SK-N-SH (cell line): ENCODE measurements around the gene SVOP. TPM values are rescaled to one million over a fixed set of nuclear protein-coding genes. Genes with fewer than 3 reads are reported as not detected.

ENCODE experiments used
- CTCF ChIA-PET: fragments of 300-600, 350-600 bp; formaldehyde crosslinking; extraction: SDS; loops from one replicate; lab custom pipeline; 2021; lab: Yijun Ruan, JAX
- POLR2A ChIA-PET: fragments of 350-600 bp; sonication (Branson Sonifier 250); formaldehyde crosslinking; extraction: SDS; loops from one replicate; lab custom pipeline; 2020; ENCODE audit warnings: antibody characterized with exemption, inconsistent platforms; lab: Yijun Ruan, JAX
- DNase-seq: peaks from one replicate; pipeline ENCODE4 v3.0.0; 2012
- H2AFZ ChIP-seq: fragments of 200-600 bp; sonication (generic); 2 replicates; pipeline ENCODE4 v1.8.1; 2016; ENCODE audit warnings: antibody characterized with exemption, mild to moderate bottlenecking, low read depth
- H3F3A ChIP-seq: fragments of 200-600 bp; sonication (generic); replicated peaks from 2 replicates; pipeline ENCODE3; 2016; ENCODE audit warnings: antibody characterized with exemption, mild to moderate bottlenecking; ENCODE audit not compliant: insufficient read depth
- H3K27ac ChIP-seq, 2 experiments: fragments of 200-500 bp in 1 of 2; fragments of 200-600 bp in 1 of 2; sonication (Bioruptor generic) in 1 of 2; sonication (generic), shearing (Covaris generic) in 1 of 2; 2 replicates each; pipeline versions ENCODE4 v1.5.1 to v1.6.1; 2014 to 2016; ENCODE audit warnings: low read depth in 2 of 2, inconsistent platforms in 1 of 2, low read length in 1 of 2, mild to moderate bottlenecking in 1 of 2, mixed read lengths in 1 of 2
- H3K27me3 ChIP-seq: fragments of 200-600 bp; sonication (generic), shearing (Covaris generic); 2 replicates; pipeline ENCODE4 v1.6.1; 2016; ENCODE audit warnings: mixed run types; ENCODE audit not compliant: insufficient read depth
- H3K36me3 ChIP-seq, 2 experiments: fragments of 200-500 bp in 1 of 2; fragments of 200-600 bp in 1 of 2; sonication (Bioruptor generic) in 1 of 2; sonication (generic) in 1 of 2; replicated peaks in 1 of 2; 2 replicates each; pipeline versions ENCODE3 to v1.5.1; 2014 to 2016; ENCODE audit warnings: low read length in 1 of 2, mild to moderate bottlenecking in 1 of 2; ENCODE audit not compliant: insufficient read depth in 2 of 2, control insufficient read depth in 1 of 2
- H3K4me1 ChIP-seq, 2 experiments: fragments of 200-500 bp in 1 of 2; fragments of 200-600 bp in 1 of 2; sonication (Bioruptor generic) in 1 of 2; sonication (generic), shearing (Covaris generic) in 1 of 2; 2 replicates each; pipeline versions ENCODE4 v1.5.1 to v1.6.1; 2014 to 2016; ENCODE audit warnings: low read depth in 1 of 2, low read length in 1 of 2, mixed run types in 1 of 2; ENCODE audit not compliant: insufficient read depth in 2 of 2, control insufficient read depth in 1 of 2
- H3K4me2 ChIP-seq: fragments of 200-600 bp; sonication (generic), shearing (Covaris generic); 2 replicates; pipeline ENCODE4 v1.6.1; 2017; ENCODE audit warnings: mixed run types
- H3K4me3 ChIP-seq, 2 experiments: fragments of 200-500 bp in 1 of 2; fragments of 200-600 bp in 1 of 2; sonication (Bioruptor generic) in 1 of 2; sonication (generic), shearing (Covaris generic) in 1 of 2; 2 replicates each; pipeline versions ENCODE4 v1.5.1 to v1.8.1; 2014 to 2016; ENCODE audit warnings: low read depth in 2 of 2, inconsistent platforms in 1 of 2, low read length in 1 of 2, mild to moderate bottlenecking in 1 of 2, mixed read lengths in 1 of 2, moderate library complexity in 1 of 2
- H3K79me2 ChIP-seq: fragments of 200-600 bp; sonication (generic); 2 replicates; pipeline ENCODE4 v1.8.1; 2017; ENCODE audit warnings: mild to moderate bottlenecking; ENCODE audit not compliant: insufficient read depth
- H3K9ac ChIP-seq: fragments of 200-600 bp; sonication (generic); 2 replicates; pipeline ENCODE4 v1.6.1; 2017; ENCODE audit warnings: mixed run types
- H3K9me2 ChIP-seq: fragments of 200-600 bp; sonication (generic); 2 replicates; pipeline ENCODE4 v1.6.1; 2017; ENCODE audit warnings: mixed run types
- H3K9me3 ChIP-seq: fragments of 200-600 bp; sonication (generic); 2 replicates; pipeline ENCODE4 v1.6.1; 2017; ENCODE audit warnings: mixed run types, mild to moderate bottlenecking, moderate library complexity
- H4K20me1 ChIP-seq: fragments of 200-600 bp; sonication (generic); 2 replicates; pipeline ENCODE4 v1.6.1; 2017; ENCODE audit warnings: mild to moderate bottlenecking, mixed run types; ENCODE audit not compliant: insufficient read depth
- ELF1 ChIP-seq: IDR thresholded peaks from 2 replicates; pipeline ENCODE4 v1.4.0; 2012
- EZH2phosphoT487 ChIP-seq: fragments of 200-600 bp; sonication (generic); IDR thresholded peaks from 2 replicates; pipeline ENCODE4 v1.6.1; 2017; ENCODE audit warnings: low read depth, mixed run types, mild to moderate bottlenecking, antibody characterized with exemption, moderate library complexity, borderline replicate concordance
- FOXM1 ChIP-seq: IDR thresholded peaks from 2 replicates; pipeline ENCODE4 v1.4.0; 2012; ENCODE audit warnings: low read depth, mild to moderate bottlenecking
- GATA2 ChIP-seq: sonication (generic); formaldehyde crosslinking; IDR thresholded peaks from 2 replicates; pipeline ENCODE4 v1.5.0; 2020; ENCODE audit warnings: mild to moderate bottlenecking, missing genetic modification reagents
- MEF2A ChIP-seq: IDR thresholded peaks from 2 replicates; pipeline ENCODE4 v1.4.0; 2012; ENCODE audit warnings: low read depth, borderline replicate concordance
- PBX3 ChIP-seq: IDR thresholded peaks from 2 replicates; pipeline ENCODE4; 2012
- POLR2AphosphoS5 ChIP-seq: IDR thresholded peaks from 2 replicates; pipeline ENCODE4 v1.6.1; 2012; ENCODE audit warnings: low read depth, low read length
- RAD21 ChIP-seq: IDR thresholded peaks from 2 replicates; pipeline ENCODE4 v1.6.1; 2012; ENCODE audit warnings: mild to moderate bottlenecking, low read length
- REST ChIP-seq: IDR thresholded peaks from 2 replicates; pipeline ENCODE4 v1.6.1; 2012; ENCODE audit warnings: mild to moderate bottlenecking, low read depth, low read length, moderate library complexity
- TAF1 ChIP-seq: IDR thresholded peaks from 2 replicates; pipeline ENCODE4 v1.6.1; 2012; ENCODE audit warnings: low read depth, mild to moderate bottlenecking, low read length, moderate library complexity, borderline replicate concordance
- USF2 ChIP-seq: fragments of 150-350 bp; IDR thresholded peaks from 2 replicates; pipeline ENCODE4 v1.6.1; 2017; ENCODE audit warnings: antibody characterized with exemption, low read length, low read depth, borderline replicate concordance
- ZBTB33 ChIP-seq: IDR thresholded peaks from 2 replicates; pipeline ENCODE4 v1.4.0; 2012; ENCODE audit warnings: low read depth, borderline replicate concordance
- WGBS: methylation state at CpG from one replicate; pipeline ENCODE4 v1.1.6; 2017; ENCODE audit warnings: low lambda C conversion rate; 5-methylcytosine and 5-hydroxymethylcytosine counted together
- polyA plus RNA-seq, 3 experiments: library from polyadenylated mRNA; depleted of rRNA; stranded (reverse); fragments of >200 nt; gene quantifications; 2 replicates each; pipeline ENCODE4 v1.2.3, GENCODE V29; 2012

Gene SVOP
- polyA plus RNA-seq, 1 of the 3 experiments (the other 2 are of a cell fraction), result 0.07 TPM

GRCh38 chr12:108896336-108896735, 124.5 kb downstream of the SVOP start:
- Histone ChIP-seq H3K4me1 (peaks cover 0 to 4% of the 10 kb centered on the region in 2 experiments; a peak in 1 of 4 replicates), H4K20me1 (no peaks in the 10 kb centered on the region), H3K27me3 (no peaks in the 10 kb centered on the region), H3K9me3 (no peaks in the 10 kb centered on the region), H3K36me3 (no peaks in the 10 kb centered on the region), H3K4me3 (no peak overlapping the region), H3K9ac (no peak overlapping the region), H3F3A (no peaks in the 10 kb centered on the region), H3K79me2 (no peaks in the 10 kb centered on the region), H3K9me2 (no peaks in the 10 kb centered on the region), H3K27ac (no peak overlapping the region), H2AFZ (no peak overlapping the region), H3K4me2 (no peak overlapping the region)
- DNase-seq, result no peak
- TF ChIP-seq GATA2 (CRISPR knock-in tag) (peak; percentile 55), EZH2phosphoT487 (no peak)
- POLR2A ChIA-PET, result no interaction called here
- CTCF ChIA-PET, result interaction anchor here (1.2 kb wide), 1 partner anchor 232 kb away, joined by 5 read pairs; no protein-coding TSS in a partner anchor
- 8% methylated on average over 8 of the region's 8 CpGs for WGBS

- H3K9me2 ChIP-seq, result no peaks in the 10 kb centered on the region
- no peak overlapping the region for H3K27ac ChIP-seq
- ChIA-PET POLR2A (no interaction called here), CTCF (no interaction called here)
- no peaks in the 10 kb centered on the region for H3K79me2 ChIP-seq
- no peak for DNase-seq
- H3K4me1 ChIP-seq, result peaks cover 0 to 4% of the 10 kb centered on the region in 2 experiments; a peak in 1 of 4 replicates
- no peak overlapping the region for H3K9ac ChIP-seq
- no peak overlapping the region for H3K4me2 ChIP-seq
- no peaks in the 10 kb centered on the region for H3K36me3 ChIP-seq
- no peaks in the 10 kb centered on the region for H3K9me3 ChIP-seq
- H3F3A ChIP-seq, result no peaks in the 10 kb centered on the region
- no peaks in the 10 kb centered on the region for H3K27me3 ChIP-seq
- no peak overlapping the region for H2AFZ ChIP-seq
- WGBS, result 58% methylated on average over 5 of the region's 5 CpGs
- H3K4me3 ChIP-seq, result no peak overlapping the region
- no peak for TF ChIP-seq TAF1
- no peaks in the 10 kb centered on the region for H4K20me1 ChIP-seq
Observed at GRCh38 chr12:108895220-108895802, 125.6 kb downstream of the SVOP start.

- Histone ChIP-seq H2AFZ (no peak overlapping the region), H3F3A (no peaks in the 10 kb centered on the region), H3K9me2 (no peaks in the 10 kb centered on the region), H3K9ac (no peak overlapping the region), H3K36me3 (no peaks in the 10 kb centered on the region), H3K27ac (no peak overlapping the region), H3K79me2 (no peaks in the 10 kb centered on the region), H3K4me1 (peaks cover 0 to 3% of the 10 kb centered on the region in 2 experiments; a peak in 1 of 4 replicates), H3K27me3 (no peaks in the 10 kb centered on the region), H3K4me3 (no peak overlapping the region), H3K9me3 (no peaks in the 10 kb centered on the region), H4K20me1 (no peaks in the 10 kb centered on the region), H3K4me2 (no peak overlapping the region)
- TF ChIP-seq MEF2A (no peak), ZBTB33 (no peak), REST (peak; percentile 95), ELF1 (no peak), PBX3 (no peak), FOXM1 (no peak), USF2 (no peak), POLR2AphosphoS5 (no peak), RAD21 (no peak)
- CTCF ChIA-PET, result interaction anchor here (1.0 to 1.8 kb wide), 2 partner anchors 11 to 272 kb away, joined by 3 to 5 read pairs; partner anchors contain the start of gene DAO
- no peak for DNase-seq
- POLR2A ChIA-PET, result no interaction called here
- 27% methylated on average over 2 of the region's 2 CpGs for WGBS
Observed at GRCh38 chr12:108890208-108890607, 130.7 kb downstream of the SVOP start.
